ENCODE measurements around the gene FUT9. TPM values are rescaled to one million over a fixed set of nuclear protein-coding genes. Genes with fewer than 3 reads are reported as not detected.

FUT9 gene
- total RNA-seq, 1 experiment from 2014 or later, result not detected

GRCh38 chr6:96094077-96094476 lies 78.3 kb downstream of the FUT9 start:
- ChIA-PET CTCF (no interaction called here), POLR2A (no interaction called here)
- no peak overlapping the region for H3K4me3 Mint-ChIP-seq (ENCODE audit: unreplicated experiment)
- no peaks in the 10 kb centered on the region for H3K9me3 Mint-ChIP-seq (ENCODE audit: unreplicated experiment)
- no peaks in the 10 kb centered on the region for H3K4me1 Mint-ChIP-seq (ENCODE audit: insufficient read depth, unreplicated experiment)
- no peak for TF ChIP-seq CTCF (IDR thresholded peaks at IDR 0.05; ENCODE audit: unreplicated experiment)
- DNase-seq (ENCODE audit: unreplicated experiment), result no peak
- BruUV-seq (replicated peaks), result no TSS peak
- H3K27me3 Mint-ChIP-seq (ENCODE audit: insufficient read depth, unreplicated experiment), result peaks cover 72% of the 10 kb centered on the region
- intact Hi-C loops (cut with micrococcal nuclease), result loop anchor here (10.0 kb wide), 1 partner anchor 719 kb away; no protein-coding TSS in a partner anchor
- no peak overlapping the region for H3K27ac Mint-ChIP-seq (ENCODE audit: low read depth, unreplicated experiment)
- peaks cover 2% of the 10 kb centered on the region for H3K36me3 Mint-ChIP-seq (ENCODE audit: insufficient read depth, unreplicated experiment)

GRCh38 chr6:96099069-96099468 lies 83.3 kb downstream of the FUT9 start:
- intact Hi-C loops (cut with micrococcal nuclease), result loop anchor here (10.0 kb wide), 1 partner anchor 724 kb away; no protein-coding TSS in a partner anchor
- no peak for TF ChIP-seq CTCF (IDR thresholded peaks at IDR 0.05; ENCODE audit: unreplicated experiment)
- Mint-ChIP-seq H3K4me3 (ENCODE audit: unreplicated experiment) (no peak overlapping the region), H3K27me3 (ENCODE audit: insufficient read depth, unreplicated experiment) (peaks cover 39% of the 10 kb centered on the region), H3K27ac (ENCODE audit: low read depth, unreplicated experiment) (no peak overlapping the region), H3K4me1 (ENCODE audit: insufficient read depth, unreplicated experiment) (no peaks in the 10 kb centered on the region), H3K9me3 (ENCODE audit: unreplicated experiment) (no peaks in the 10 kb centered on the region), H3K36me3 (ENCODE audit: insufficient read depth, unreplicated experiment) (no peaks in the 10 kb centered on the region)
- DNase-seq (ENCODE audit: unreplicated experiment), result no peak
- POLR2A ChIA-PET, result no interaction called here
- no TSS peak for BruUV-seq (replicated peaks)
- CTCF ChIA-PET, result no interaction called here

GRCh38 chr6:96101564-96101963 lies 85.8 kb downstream of the FUT9 start:
- Mint-ChIP-seq H3K4me1 (ENCODE audit: insufficient read depth, unreplicated experiment) (no peaks in the 10 kb centered on the region), H3K27ac (ENCODE audit: low read depth, unreplicated experiment) (no peak overlapping the region), H3K27me3 (ENCODE audit: insufficient read depth, unreplicated experiment) (peaks cover 18% of the 10 kb centered on the region), H3K4me3 (ENCODE audit: unreplicated experiment) (no peak overlapping the region), H3K36me3 (ENCODE audit: insufficient read depth, unreplicated experiment) (no peaks in the 10 kb centered on the region), H3K9me3 (ENCODE audit: unreplicated experiment) (no peaks in the 10 kb centered on the region)
- intact Hi-C loops (cut with micrococcal nuclease), result no loop called here
- no peak for TF ChIP-seq CTCF (IDR thresholded peaks at IDR 0.05; ENCODE audit: unreplicated experiment)
- no peak for DNase-seq (ENCODE audit: unreplicated experiment)
- ChIA-PET POLR2A (no interaction called here), CTCF (no interaction called here)
- BruUV-seq (replicated peaks), result no TSS peak

GRCh38 chr6:96104910-96105309 lies 89.1 kb downstream of the FUT9 start:
- BruUV-seq (replicated peaks), result no TSS peak
- Mint-ChIP-seq H3K27me3 (ENCODE audit: insufficient read depth, unreplicated experiment) (no peaks in the 10 kb centered on the region), H3K4me3 (ENCODE audit: unreplicated experiment) (no peak overlapping the region), H3K36me3 (ENCODE audit: insufficient read depth, unreplicated experiment) (no peaks in the 10 kb centered on the region), H3K4me1 (ENCODE audit: insufficient read depth, unreplicated experiment) (no peaks in the 10 kb centered on the region), H3K27ac (ENCODE audit: low read depth, unreplicated experiment) (no peak overlapping the region), H3K9me3 (ENCODE audit: unreplicated experiment) (no peaks in the 10 kb centered on the region)
- ChIA-PET CTCF (no interaction called here), POLR2A (no interaction called here)
- DNase-seq (ENCODE audit: unreplicated experiment), result no peak
- intact Hi-C loops (cut with micrococcal nuclease), result no loop called here
- no peak for TF ChIP-seq CTCF (IDR thresholded peaks at IDR 0.05; ENCODE audit: unreplicated experiment)
